GM19438 (cell line): ENCODE data around the gene UBC.

Experiments used
- ATAC-seq: cut with Tn5 transposase; IDR thresholded peaks from one replicate; pipeline ENCODE4 v1.9.1; 2021; ENCODE audit warnings: low read depth; ENCODE audit not compliant: unreplicated experiment

Gene UBC

GRCh38 chr12:124867401-124867930 is 47.0 kb downstream of the UBC start:
- ATAC-seq = no peak

- ATAC-seq = no peak
These were observed 47.5 kb downstream of the UBC start for GRCh38 chr12:124866883-124867400.

GRCh38 chr12:124866195-124866882 is 48.1 kb downstream of the UBC start:
- ATAC-seq = no peak

- ATAC-seq = no peak
These were observed 48.7 kb downstream of the UBC start for GRCh38 chr12:124865728-124866127.

GRCh38 chr12:124864326-124864752 is 50.1 kb downstream of the UBC start:
- no peak for ATAC-seq

- ATAC-seq = peak; percentile 70
These were observed 50.8 kb downstream of the UBC start, which contains the start of gene SCARB1 for GRCh38 chr12:124863416-124864325. SCARB1 (minus strand) TSS chr12:124863864; CDS start chr12:124863720, 144 bp downstream.

GRCh38 chr12:124862768-124863415 is 51.6 kb downstream of the UBC start:
- peak; percentile 7 for ATAC-seq

GRCh38 chr12:124861898-124862676 is 52.4 kb downstream of the UBC start:
- ATAC-seq = peak; percentile 6
